ENCODE results near the gene PLCB4. TPM values are rescaled to one million over a fixed set of nuclear protein-coding genes. Genes with fewer than 3 reads are reported as not detected.
A peak's percentile ranks its signal among the peaks of the same experiment; 100 is the strongest.

The PLCB4 gene
- total and polyA plus RNA-seq, 4 donors: 1.5 to 26.2 (median 10.8) TPM

GRCh38 chr20:9510911-9511310, 442.0 kb downstream of the PLCB4 start:
- no peaks in the 10 kb centered on the region for H3K27me3 ChIP-seq (ENCODE audit: control insufficient read depth in 1 of 2, insufficient read depth in 2 of 2, low read length in 1 of 2)

GRCh38 chr20:9514072-9514460, 445.2 kb downstream of the PLCB4 start:
- intact Hi-C loops (cut with DNase I): no loop called here
- Histone ChIP-seq H3K36me3 (ENCODE audit: control insufficient read depth in 1 of 2, insufficient read depth in 2 of 2, low read length in 1 of 2) (no peaks in the 10 kb centered on the region), H3K27ac (ENCODE audit: low read depth in 1 of 2, low read length in 2 of 2) (no peak overlapping the region), H3K27me3 (ENCODE audit: control insufficient read depth in 1 of 2, insufficient read depth in 2 of 2, low read length in 1 of 2) (no peaks in the 10 kb centered on the region), H3K4me3 (ENCODE audit: low read length in 2 of 2) (no peak overlapping the region), H3K4me1 (ENCODE audit: control insufficient read depth in 1 of 2, insufficient read depth in 2 of 2, low read length in 2 of 2) (no peaks in the 10 kb centered on the region), H3K9me3 (ENCODE audit: control insufficient read depth, low read length) (no peaks in the 10 kb centered on the region)
- no peak for DNase-seq
- 12 to 15% methylated on average over 9 of the region's 9 CpGs for WGBS, 2 donors
- no peak for ATAC-seq (ENCODE audit: low FRiP score)

More at GRCh38 chr20:9510911-9511310, 442.0 kb downstream of the PLCB4 start:
- Histone ChIP-seq H3K36me3 (ENCODE audit: control insufficient read depth in 1 of 2, insufficient read depth in 2 of 2, low read length in 1 of 2) (no peaks in the 10 kb centered on the region), H3K4me1 (ENCODE audit: control insufficient read depth in 1 of 2, insufficient read depth in 2 of 2, low read length in 2 of 2) (no peaks in the 10 kb centered on the region), H3K4me3 (ENCODE audit: low read length in 2 of 2) (no peak overlapping the region), H3K27ac (ENCODE audit: low read depth in 1 of 2, low read length in 2 of 2) (no peak overlapping the region), H3K9me3 (ENCODE audit: control insufficient read depth, low read length) (no peaks in the 10 kb centered on the region)
- 92 to 94% methylated on average over 5 of the region's 5 CpGs for WGBS, 2 donors
- no peak for DNase-seq
- intact Hi-C loops (cut with DNase I): no loop called here
- no peak for ATAC-seq (ENCODE audit: low FRiP score)

- no peaks in the 10 kb centered on the region for H3K27me3 ChIP-seq (ENCODE audit: control insufficient read depth in 1 of 2, insufficient read depth in 2 of 2, low read length in 1 of 2)
- peak in 1 of 2 donors; percentile 81 for DNase-seq
These were observed 445.8 kb downstream of the PLCB4 start, which contains the start of gene LAMP5 for GRCh38 chr20:9514461-9515213. LAMP5 (plus strand) TSS chr20:9514590; CDS start chr20:9514853, 263 bp downstream.

GRCh38 chr20:9515214-9515585, 446.3 kb downstream of the PLCB4 start:
- Histone ChIP-seq H3K4me3 (ENCODE audit: low read length in 2 of 2) (no peak overlapping the region), H3K4me1 (ENCODE audit: control insufficient read depth in 1 of 2, insufficient read depth in 2 of 2, low read length in 2 of 2) (no peaks in the 10 kb centered on the region), H3K36me3 (ENCODE audit: control insufficient read depth in 1 of 2, insufficient read depth in 2 of 2, low read length in 1 of 2) (no peaks in the 10 kb centered on the region), H3K9me3 (ENCODE audit: control insufficient read depth, low read length) (no peaks in the 10 kb centered on the region), H3K27me3 (ENCODE audit: control insufficient read depth in 1 of 2, insufficient read depth in 2 of 2, low read length in 1 of 2) (no peaks in the 10 kb centered on the region), H3K27ac (ENCODE audit: low read depth in 1 of 2, low read length in 2 of 2) (no peak overlapping the region)
- 2% methylated on average over 13 of the region's 13 CpGs for WGBS, 2 donors
- DNase-seq (no peak), ATAC-seq (ENCODE audit: low FRiP score) (no peak)
- intact Hi-C loops (cut with DNase I): no loop called here

More at GRCh38 chr20:9514461-9515213, 445.8 kb downstream of the PLCB4 start, which contains the start of gene LAMP5:
- intact Hi-C loops (cut with DNase I): no loop called here
- peak; percentile 53 for ATAC-seq (ENCODE audit: low FRiP score)
- Histone ChIP-seq H3K4me3 (ENCODE audit: low read length in 2 of 2) (no peak within 1 kb of the TSS), H3K4me1 (ENCODE audit: control insufficient read depth in 1 of 2, insufficient read depth in 2 of 2, low read length in 2 of 2) (no peaks in the 10 kb centered on the region), H3K9me3 (ENCODE audit: control insufficient read depth, low read length) (no peaks in the 10 kb centered on the region), H3K27ac (ENCODE audit: low read depth in 1 of 2, low read length in 2 of 2) (no peak within 1 kb of the TSS), H3K36me3 (ENCODE audit: control insufficient read depth in 1 of 2, insufficient read depth in 2 of 2, low read length in 1 of 2) (no peaks in the 10 kb centered on the region)
- WGBS, 2 donors: 0 to 2% methylated on average over 36 to 38 of the region's 38 CpGs

- intact Hi-C loops (cut with DNase I): no loop called here
- Histone ChIP-seq H3K27me3 (ENCODE audit: control insufficient read depth in 1 of 2, insufficient read depth in 2 of 2, low read length in 1 of 2) (no peaks in the 10 kb centered on the region), H3K4me3 (ENCODE audit: low read length in 2 of 2) (no peak overlapping the region), H3K36me3 (ENCODE audit: control insufficient read depth in 1 of 2, insufficient read depth in 2 of 2, low read length in 1 of 2) (no peaks in the 10 kb centered on the region), H3K4me1 (ENCODE audit: control insufficient read depth in 1 of 2, insufficient read depth in 2 of 2, low read length in 2 of 2) (no peaks in the 10 kb centered on the region), H3K9me3 (ENCODE audit: control insufficient read depth, low read length) (no peaks in the 10 kb centered on the region), H3K27ac (ENCODE audit: low read depth in 1 of 2, low read length in 2 of 2) (no peak overlapping the region)
- DNase-seq (no peak), ATAC-seq (ENCODE audit: low FRiP score) (peak; percentile 14)
- 1 to 2% methylated on average over 36 to 38 of the region's 38 CpGs for WGBS, 2 donors
These were observed 446.9 kb downstream of the PLCB4 start for GRCh38 chr20:9515741-9516233.

- Histone ChIP-seq H3K9me3 (ENCODE audit: control insufficient read depth, low read length) (no peaks in the 10 kb centered on the region), H3K36me3 (ENCODE audit: control insufficient read depth in 1 of 2, insufficient read depth in 2 of 2, low read length in 1 of 2) (no peaks in the 10 kb centered on the region), H3K4me3 (ENCODE audit: low read length in 2 of 2) (no peak overlapping the region), H3K4me1 (ENCODE audit: control insufficient read depth in 1 of 2, insufficient read depth in 2 of 2, low read length in 2 of 2) (no peaks in the 10 kb centered on the region), H3K27ac (ENCODE audit: low read depth in 1 of 2, low read length in 2 of 2) (no peak overlapping the region), H3K27me3 (ENCODE audit: control insufficient read depth in 1 of 2, insufficient read depth in 2 of 2, low read length in 1 of 2) (no peaks in the 10 kb centered on the region)
- WGBS, 2 donors: 25 to 26% methylated on average over 28 of the region's 28 CpGs
- DNase-seq: no peak
- intact Hi-C loops (cut with DNase I): no loop called here
- ATAC-seq (ENCODE audit: low FRiP score): peak; percentile 6
These were observed 447.5 kb downstream of the PLCB4 start for GRCh38 chr20:9516234-9516871.

GRCh38 chr20:9517297-9518162, 448.6 kb downstream of the PLCB4 start:
- Histone ChIP-seq H3K27me3 (ENCODE audit: control insufficient read depth in 1 of 2, insufficient read depth in 2 of 2, low read length in 1 of 2) (no peaks in the 10 kb centered on the region), H3K9me3 (ENCODE audit: control insufficient read depth, low read length) (no peaks in the 10 kb centered on the region), H3K4me3 (ENCODE audit: low read length in 2 of 2) (no peak overlapping the region), H3K4me1 (ENCODE audit: control insufficient read depth in 1 of 2, insufficient read depth in 2 of 2, low read length in 2 of 2) (no peaks in the 10 kb centered on the region), H3K27ac (ENCODE audit: low read depth in 1 of 2, low read length in 2 of 2) (no peak overlapping the region), H3K36me3 (ENCODE audit: control insufficient read depth in 1 of 2, insufficient read depth in 2 of 2, low read length in 1 of 2) (no peaks in the 10 kb centered on the region)
- no peak for DNase-seq
- ATAC-seq (ENCODE audit: low FRiP score): no peak
- 90 to 96% methylated on average over 8 of the region's 8 CpGs for WGBS, 2 donors
- intact Hi-C loops (cut with DNase I): no loop called here

- Histone ChIP-seq H3K9me3 (ENCODE audit: control insufficient read depth, low read length) (no peaks in the 10 kb centered on the region), H3K27me3 (ENCODE audit: control insufficient read depth in 1 of 2, insufficient read depth in 2 of 2, low read length in 1 of 2) (no peaks in the 10 kb centered on the region), H3K27ac (ENCODE audit: low read depth in 1 of 2, low read length in 2 of 2) (no peak overlapping the region), H3K4me3 (ENCODE audit: low read length in 2 of 2) (no peak overlapping the region), H3K36me3 (ENCODE audit: control insufficient read depth in 1 of 2, insufficient read depth in 2 of 2, low read length in 1 of 2) (no peaks in the 10 kb centered on the region), H3K4me1 (ENCODE audit: control insufficient read depth in 1 of 2, insufficient read depth in 2 of 2, low read length in 2 of 2) (no peaks in the 10 kb centered on the region)
- ATAC-seq (ENCODE audit: low FRiP score) (no peak), DNase-seq (no peak)
- intact Hi-C loops (cut with DNase I): no loop called here
- 73 to 84% methylated on average over 8 of the region's 8 CpGs for WGBS, 2 donors
These were observed 449.8 kb downstream of the PLCB4 start for GRCh38 chr20:9518576-9519175.

Data from aorta (tissue), 5 donors.